K562 (cell line): ENCODE results near the gene PARP15. TPM values are rescaled to one million over a fixed set of nuclear protein-coding genes. Genes with fewer than 3 reads are reported as not detected.

Experiments
- BRD9 ChIP-seq: fragments of 450-650 bp; IDR thresholded peaks from 2 replicates; pipeline ENCODE4 v1.6.1; 2018; ENCODE audit warnings: low read depth; ENCODE audit not compliant: partially characterized antibody
- CHD2 ChIP-seq: IDR thresholded peaks from 2 replicates; pipeline ENCODE4 v1.6.1; 2011; ENCODE audit warnings: low read depth, low read length
- CREB3L1 ChIP-seq: fragments of 450-650 bp; IDR thresholded peaks from 2 replicates; pipeline ENCODE4 v1.6.1; 2014; ENCODE audit warnings: low read depth, mild to moderate bottlenecking, moderate library complexity, borderline replicate concordance
- JUN ChIP-seq, 2 experiments: sonication (generic) in 1 of 2; formaldehyde crosslinking in 1 of 2; IDR thresholded peaks; 2 replicates each; pipeline versions ENCODE4 v1.6.1 to v1.8.0; 2012 to 2022; ENCODE audit warnings: borderline replicate concordance in 2 of 2, mild to moderate bottlenecking in 2 of 2, improper control_type of control experiment in 1 of 2, low read depth in 1 of 2, low read length in 1 of 2, missing genetic modification reagents in 1 of 2
- MITF ChIP-seq: IDR thresholded peaks from 2 replicates; pipeline ENCODE4 v1.6.1; 2014; ENCODE audit warnings: antibody characterized with exemption
- ZNF507 ChIP-seq: conservative IDR thresholded peaks from 2 replicates; pipeline ENCODE4 v1.6.1; 2017; ENCODE audit warnings: missing genetic modification characterization, missing compliant biosample characterization
- polyA plus RNA-seq, 8 experiments: library from polyadenylated mRNA; depleted of rRNA in 4 of 8; stranded (reverse) in 5 of 8; unstranded in 3 of 8; fragments of >200 nt; fragmentation: Nextera tagmentation in 2 of 8; fragmentation: Illumina TruSeq in 1 of 8; extraction: Ambion mirVana in 2 of 8; extraction: Trizol in 1 of 8; gene quantifications; 2 replicates each; pipeline versions ENCODE4 v1.2.1 to v1.2.3, GENCODE V29; 2011 to 2014; ENCODE audit warnings: inconsistent platforms in 1 of 8, missing spikeins in 1 of 8
- total RNA-seq, 7 experiments: library from RNA; depleted of rRNA in 6 of 7; stranded (reverse); fragments of >200 nt in 6 of 7; fragmentation: Illumina TruSeq in 2 of 7; extraction: Trizol in 2 of 7; gene quantifications; 2 replicates each; pipeline versions ENCODE4 v1.2.1 to v1.2.3, GENCODE V29; 2011 to 2021; ENCODE audit warnings: low replicate concordance in 1 of 7
- TF ChIP-seq, protein P1 (sequence below): fragments of 250-450 bp; sonication (Bioruptor Pico); IDR thresholded peaks from 2 replicates; pipeline ENCODE4 v1.8.0; 2021; ENCODE audit warnings: moderate library complexity, mild to moderate bottlenecking, inconsistent platforms

Gene PARP15
- total and polyA plus RNA-seq, 9 of the 15 experiments (the other 6 are each of a cell fraction or from before 2014, with no cell fraction given), result 0.05 to 0.40 (median 0.13) TPM

DNA sequence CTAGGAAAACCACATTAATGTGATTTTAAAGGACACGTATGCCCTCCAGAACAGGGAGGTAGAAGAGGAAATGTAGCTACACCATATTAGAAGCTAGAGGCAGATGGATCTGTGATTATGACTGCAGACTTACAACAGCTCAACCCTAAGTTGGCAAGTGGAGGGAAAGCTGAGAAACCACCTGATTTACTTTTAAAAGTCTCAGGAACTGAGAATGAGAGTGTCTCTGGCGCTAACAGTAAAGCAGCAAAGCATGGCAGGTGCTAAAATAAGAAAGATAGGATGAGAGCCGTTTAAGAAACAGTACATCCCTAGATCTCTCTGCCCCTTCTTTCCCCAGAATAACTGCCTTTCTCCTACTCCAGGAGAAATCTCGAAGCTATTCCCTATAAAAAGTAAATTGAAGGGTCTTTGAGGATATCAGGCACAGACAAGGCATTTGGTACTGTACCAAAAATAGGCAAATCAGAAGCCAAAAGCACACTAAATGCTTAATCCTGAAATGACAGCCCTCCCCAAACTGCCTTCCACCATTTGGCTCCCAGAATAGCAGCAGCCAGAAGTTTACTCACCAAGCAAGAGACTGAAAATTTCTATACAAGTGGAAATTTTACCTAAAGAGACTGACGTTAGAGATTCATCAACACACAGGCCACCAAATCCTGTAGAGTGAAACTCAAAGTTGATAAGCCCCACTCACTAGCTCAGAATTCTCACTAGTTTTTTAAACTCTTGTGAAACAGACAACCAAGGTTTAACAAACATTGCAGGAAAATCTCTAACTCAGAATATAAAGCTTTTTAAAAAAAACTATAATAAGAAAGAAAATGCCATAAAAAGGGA is 68.9 kb downstream of the PARP15 start (continued):
- TF ChIP-seq JUN (IDR thresholded peaks at IDR 0.05; ENCODE audit: borderline replicate concordance, low read depth, low read length), result no peak
- no peak for TF ChIP-seq JUN (CRISPR knock-in tag; IDR thresholded peaks at IDR 0.05; ENCODE audit: borderline replicate concordance)
- no peak for TF ChIP-seq MITF
- TF ChIP-seq, protein P1, sequence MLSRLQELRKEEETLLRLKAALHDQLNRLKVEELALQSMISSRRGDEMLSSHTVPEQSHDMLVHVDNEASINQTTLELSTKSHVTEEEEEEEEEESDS (CRISPR knock-in tag), result no peak
- no peak for TF ChIP-seq BRD9
- no peak for TF ChIP-seq ZNF507 (tag)
- no peak for TF ChIP-seq CREB3L1
- TF ChIP-seq CHD2, result no peak
